Measurements from ENCODE around the gene HMGN1. TPM values are rescaled to one million over a fixed set of nuclear protein-coding genes. Genes with fewer than 3 reads are reported as not detected.

The HMGN1 gene
- total RNA-seq, 1 donor from 2014 or later, result 362 TPM

DNA sequence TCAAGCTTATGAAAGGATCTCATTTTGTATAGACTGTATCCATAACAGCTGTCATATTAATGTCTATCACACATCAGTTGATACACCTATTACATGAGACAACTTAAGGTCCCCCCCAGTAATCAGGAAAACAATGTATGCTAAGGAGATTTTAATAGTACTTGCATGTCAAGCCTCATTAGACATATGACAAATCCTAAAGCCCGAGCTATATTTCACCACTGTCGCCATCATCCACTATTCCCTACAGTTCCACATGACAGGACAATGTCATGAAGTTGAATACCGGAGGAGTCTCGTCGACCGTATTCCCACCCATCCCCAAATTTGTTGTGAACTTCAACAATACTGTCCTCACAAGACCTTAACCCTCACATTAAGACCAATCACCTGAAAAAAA, 3.4 kb downstream of the HMGN1 start:
- DNase-seq (ENCODE audit: low read depth), result no peak
- no peak for FAIRE-seq
- no peaks in the 10 kb centered on the region for H3K27me3 ChIP-seq (ENCODE audit: control insufficient read depth, insufficient read depth, low read length)
- H3K36me3 ChIP-seq (ENCODE audit: control insufficient read depth, insufficient read depth, low read length), result peaks cover 10% of the 10 kb centered on the region
- H3K4me3 ChIP-seq (ENCODE audit: low read depth, low read length), result no peak overlapping the region
- TF ChIP-seq, protein P1, sequence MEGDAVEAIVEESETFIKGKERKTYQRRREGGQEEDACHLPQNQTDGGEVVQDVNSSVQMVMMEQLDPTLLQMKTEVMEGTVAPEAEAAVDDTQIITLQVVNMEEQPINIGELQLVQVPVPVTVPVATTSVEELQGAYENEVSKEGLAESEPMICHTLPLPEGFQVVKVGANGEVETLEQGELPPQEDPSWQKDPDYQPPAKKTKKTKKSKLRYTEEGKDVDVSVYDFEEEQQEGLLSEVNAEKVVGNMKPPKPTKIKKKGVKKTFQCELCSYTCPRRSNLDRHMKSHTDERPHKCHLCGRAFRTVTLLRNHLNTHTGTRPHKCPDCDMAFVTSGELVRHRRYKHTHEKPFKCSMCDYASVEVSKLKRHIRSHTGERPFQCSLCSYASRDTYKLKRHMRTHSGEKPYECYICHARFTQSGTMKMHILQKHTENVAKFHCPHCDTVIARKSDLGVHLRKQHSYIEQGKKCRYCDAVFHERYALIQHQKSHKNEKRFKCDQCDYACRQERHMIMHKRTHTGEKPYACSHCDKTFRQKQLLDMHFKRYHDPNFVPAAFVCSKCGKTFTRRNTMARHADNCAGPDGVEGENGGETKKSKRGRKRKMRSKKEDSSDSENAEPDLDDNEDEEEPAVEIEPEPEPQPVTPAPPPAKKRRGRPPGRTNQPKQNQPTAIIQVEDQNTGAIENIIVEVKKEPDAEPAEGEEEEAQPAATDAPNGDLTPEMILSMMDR (IDR thresholded peaks at IDR 0.05; ENCODE audit: insufficient read depth, low read length, severe bottlenecking), result no peak

GRCh38 chr21:39344848-39345247, 4.0 kb downstream of the HMGN1 start:
- TF ChIP-seq, protein P1 (IDR thresholded peaks at IDR 0.05; ENCODE audit: insufficient read depth, low read length, severe bottlenecking), result no peak
- no peak for DNase-seq (ENCODE audit: low read depth)
- H3K27me3 ChIP-seq (ENCODE audit: control insufficient read depth, insufficient read depth, low read length), result no peaks in the 10 kb centered on the region
- no peak for FAIRE-seq
- no peak overlapping the region for H3K4me3 ChIP-seq (ENCODE audit: low read depth, low read length)
- H3K36me3 ChIP-seq (ENCODE audit: control insufficient read depth, insufficient read depth, low read length), result peaks cover 10% of the 10 kb centered on the region

DNA sequence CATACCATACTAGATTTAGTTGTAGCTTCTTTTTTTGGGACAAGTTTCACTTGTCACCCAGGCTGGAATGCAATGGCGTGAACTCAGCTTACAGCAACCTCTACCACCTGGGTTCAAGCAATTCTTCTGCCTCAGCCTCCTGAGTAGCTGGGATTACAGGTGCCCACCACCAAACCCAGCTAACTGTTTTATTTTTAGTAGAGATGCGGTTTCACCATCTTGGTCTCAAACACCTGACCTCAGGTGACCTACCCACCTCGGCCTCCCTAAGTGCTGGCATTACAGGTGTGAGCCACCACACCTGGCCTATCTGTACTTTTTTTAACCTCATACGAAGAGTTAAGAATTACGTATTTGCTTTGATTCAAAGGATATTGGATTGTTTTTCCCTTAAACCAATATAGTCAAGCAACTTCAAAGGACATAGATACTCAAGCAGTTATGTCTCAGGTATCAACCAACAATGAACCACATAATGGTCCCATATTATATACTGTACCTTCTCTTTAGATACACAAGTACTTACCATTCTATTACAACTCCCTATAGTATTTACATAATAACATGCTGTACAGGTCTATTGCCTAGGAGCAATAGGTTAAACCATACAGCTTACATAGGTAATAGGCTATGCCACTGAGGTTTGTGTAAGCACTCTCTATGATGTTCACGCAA, 7.5 kb downstream of the HMGN1 start:
- H3K27me3 ChIP-seq (ENCODE audit: control insufficient read depth, insufficient read depth, low read length), result no peaks in the 10 kb centered on the region
- FAIRE-seq (no peak), DNase-seq (ENCODE audit: low read depth) (no peak)
- TF ChIP-seq, protein P1 (IDR thresholded peaks at IDR 0.05; ENCODE audit: insufficient read depth, low read length, severe bottlenecking), result no peak
- no peak overlapping the region for H3K4me3 ChIP-seq (ENCODE audit: low read depth, low read length)
- H3K36me3 ChIP-seq (ENCODE audit: control insufficient read depth, insufficient read depth, low read length), result peaks cover 9% of the 10 kb centered on the region

GRCh38 chr21:39340687-39341086, 8.2 kb downstream of the HMGN1 start:
- TF ChIP-seq, protein P1 (IDR thresholded peaks at IDR 0.05; ENCODE audit: insufficient read depth, low read length, severe bottlenecking), result no peak
- no peak for DNase-seq (ENCODE audit: low read depth)
- H3K27me3 ChIP-seq (ENCODE audit: control insufficient read depth, insufficient read depth, low read length), result no peaks in the 10 kb centered on the region
- peaks cover 9% of the 10 kb centered on the region for H3K36me3 ChIP-seq (ENCODE audit: control insufficient read depth, insufficient read depth, low read length)
- no peak for FAIRE-seq
- H3K4me3 ChIP-seq (ENCODE audit: low read depth, low read length), result no peak overlapping the region

GRCh38 chr21:39339231-39339630, 9.7 kb downstream of the HMGN1 start:
- H3K36me3 ChIP-seq (ENCODE audit: control insufficient read depth, insufficient read depth, low read length), result peaks cover 7% of the 10 kb centered on the region
- FAIRE-seq (no peak), DNase-seq (ENCODE audit: low read depth) (no peak)
- TF ChIP-seq, protein P1 (IDR thresholded peaks at IDR 0.05; ENCODE audit: insufficient read depth, low read length, severe bottlenecking), result no peak
- no peaks in the 10 kb centered on the region for H3K27me3 ChIP-seq (ENCODE audit: control insufficient read depth, insufficient read depth, low read length)
- no peak overlapping the region for H3K4me3 ChIP-seq (ENCODE audit: low read depth, low read length)
